PC-9 (cell line): ENCODE data around the gene CXCL10.

Experiments
- CTCF ChIP-seq: fragments of 200-600 bp; sonication (generic); conservative IDR thresholded peaks from 2 replicates; pipeline ENCODE4 v1.6.1; 2017; ENCODE audit warnings: mixed run types, antibody characterized with exemption, mild to moderate bottlenecking, moderate library complexity
- EZH2 ChIP-seq: fragments of 200-600 bp; sonication (generic); IDR thresholded peaks from 2 replicates; pipeline ENCODE4 v1.8.0; 2017; ENCODE audit warnings: antibody characterized with exemption, low read depth

DNA sequence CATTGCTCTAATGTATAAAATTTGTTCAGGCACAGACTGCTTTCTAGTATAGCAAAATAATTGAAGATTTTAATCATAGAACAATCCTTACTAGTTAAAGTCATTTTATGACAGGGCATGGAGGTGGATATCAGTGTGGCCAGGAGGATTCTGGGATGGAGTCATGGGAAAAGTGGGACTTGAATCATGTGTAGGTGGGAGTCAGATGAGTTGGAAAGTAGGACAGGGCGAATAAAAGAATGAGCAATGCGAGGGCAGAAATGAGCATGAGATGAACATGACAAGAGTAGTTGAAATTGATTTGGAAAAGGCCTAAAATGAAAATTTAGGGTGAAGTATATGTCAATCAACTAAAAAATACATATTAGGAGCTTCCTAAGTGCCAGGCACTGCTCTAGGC is 25.4 kb downstream of the CXCL10 start:
- no peak for TF ChIP-seq CTCF
- TF ChIP-seq EZH2: no peak
